ENCODE results near the gene SOX10. TPM values are rescaled to one million over a fixed set of nuclear protein-coding genes. Genes with fewer than 3 reads are reported as not detected.
A peak's percentile ranks its signal among the peaks of the same experiment; 100 is the strongest.

The SOX10 gene
- total RNA-seq, 1 donor from 2014 or later, result not detected

GRCh38 chr22:37968452-37969251, 15.7 kb downstream of the SOX10 start:
- H3K4me3 Mint-ChIP-seq (ENCODE audit: unreplicated experiment), result no peak overlapping the region
- H3K27me3 Mint-ChIP-seq (ENCODE audit: low read depth), result no peaks in the 10 kb centered on the region
- no peaks in the 10 kb centered on the region for H3K9me3 Mint-ChIP-seq (ENCODE audit: low read depth)
- no peak overlapping the region for H3K27ac Mint-ChIP-seq (ENCODE audit: unreplicated experiment)
- no peak for TF ChIP-seq CTCF (IDR thresholded peaks at IDR 0.05)
- peaks cover 20% of the 10 kb centered on the region for H3K36me3 Mint-ChIP-seq (ENCODE audit: low read depth)
- H3K4me1 Mint-ChIP-seq (ENCODE audit: low read depth), result peaks cover 22% of the 10 kb centered on the region
- no peak for DNase-seq (ENCODE audit: low spot score)

- Mint-ChIP-seq H3K4me1 (ENCODE audit: low read depth) (peaks cover 22% of the 10 kb centered on the region), H3K9me3 (ENCODE audit: low read depth) (no peaks in the 10 kb centered on the region), H3K4me3 (ENCODE audit: unreplicated experiment) (no peak overlapping the region), H3K36me3 (ENCODE audit: low read depth) (peaks cover 20% of the 10 kb centered on the region), H3K27ac (ENCODE audit: unreplicated experiment) (no peak overlapping the region), H3K27me3 (ENCODE audit: low read depth) (no peaks in the 10 kb centered on the region)
- no peak for TF ChIP-seq CTCF (IDR thresholded peaks at IDR 0.05)
- no peak for DNase-seq (ENCODE audit: low spot score)
These were observed 16.5 kb downstream of the SOX10 start for GRCh38 chr22:37967637-37968451.

- no peaks in the 10 kb centered on the region for H3K9me3 Mint-ChIP-seq (ENCODE audit: low read depth)
- TF ChIP-seq CTCF (IDR thresholded peaks at IDR 0.05), result no peak
- no peak for DNase-seq (ENCODE audit: low spot score)
- H3K4me3 Mint-ChIP-seq (ENCODE audit: unreplicated experiment), result no peak overlapping the region
- peaks cover 23% of the 10 kb centered on the region for H3K36me3 Mint-ChIP-seq (ENCODE audit: low read depth)
- H3K27ac Mint-ChIP-seq (ENCODE audit: unreplicated experiment), result no peak overlapping the region
- peaks cover 22% of the 10 kb centered on the region for H3K4me1 Mint-ChIP-seq (ENCODE audit: low read depth)
- no peaks in the 10 kb centered on the region for H3K27me3 Mint-ChIP-seq (ENCODE audit: low read depth)
These were observed 17.2 kb downstream of the SOX10 start for GRCh38 chr22:37967147-37967546.

- H3K27ac Mint-ChIP-seq (ENCODE audit: unreplicated experiment), result peak overlapping the region; percentile 87
- H3K36me3 Mint-ChIP-seq (ENCODE audit: low read depth), result peaks cover 33% of the 10 kb centered on the region
- H3K4me1 Mint-ChIP-seq (ENCODE audit: low read depth), result peaks cover 22% of the 10 kb centered on the region
- no peaks in the 10 kb centered on the region for H3K9me3 Mint-ChIP-seq (ENCODE audit: low read depth)
- no peak for DNase-seq (ENCODE audit: low spot score)
- H3K4me3 Mint-ChIP-seq (ENCODE audit: unreplicated experiment), result no peak overlapping the region
- H3K27me3 Mint-ChIP-seq (ENCODE audit: low read depth), result no peaks in the 10 kb centered on the region
- TF ChIP-seq CTCF (IDR thresholded peaks at IDR 0.05), result no peak
These were observed 18.3 kb downstream of the SOX10 start for GRCh38 chr22:37965940-37966664.

- H3K9me3 Mint-ChIP-seq (ENCODE audit: low read depth), result no peaks in the 10 kb centered on the region
- DNase-seq (ENCODE audit: low spot score), result no peak
- H3K27ac Mint-ChIP-seq (ENCODE audit: unreplicated experiment), result no peak overlapping the region
- H3K27me3 Mint-ChIP-seq (ENCODE audit: low read depth), result no peaks in the 10 kb centered on the region
- no peak for TF ChIP-seq CTCF (IDR thresholded peaks at IDR 0.05)
- no peak overlapping the region for H3K4me3 Mint-ChIP-seq (ENCODE audit: unreplicated experiment)
- peaks cover 11% of the 10 kb centered on the region for H3K4me1 Mint-ChIP-seq (ENCODE audit: low read depth)
- peaks cover 40% of the 10 kb centered on the region for H3K36me3 Mint-ChIP-seq (ENCODE audit: low read depth)
These were observed 23.3 kb downstream of the SOX10 start for GRCh38 chr22:37961062-37961461.
